ENCODE data around the gene POLR2I.
"Not testable (repeated sequence)": the region's sequence is repeated elsewhere in the genome, so short reads cannot be mapped to it uniquely, and the experiment has no call there.

Gene POLR2I

GRCh38 chr19:36114721-36115452 lies at the start of gene POLR2I:
POLR2I (minus strand) TSS chr19:36114875; CDS start chr19:36114856, 19 bp downstream.
- DNase-seq (ENCODE audit: low read depth), result peak; percentile 96

- no peak for DNase-seq (ENCODE audit: low read depth)
Measured at GRCh38 chr19:36163813-36164212, 49.1 kb upstream of the POLR2I start.

- DNase-seq (ENCODE audit: low read depth), result no peak
Measured at GRCh38 chr19:36160821-36161596, 46.3 kb upstream of the POLR2I start.

- no peak for DNase-seq (ENCODE audit: low read depth)
Measured at GRCh38 chr19:36153126-36153525, 38.5 kb upstream of the POLR2I start.

- no peak for DNase-seq (ENCODE audit: low read depth)
Measured at GRCh38 chr19:36152352-36153091, 37.8 kb upstream of the POLR2I start, which contains the start of gene COX7A1. COX7A1 (minus strand) TSS chr19:36152447; CDS start chr19:36152407, 40 bp downstream.

GRCh38 chr19:36152019-36152351 lies 37.3 kb upstream of the POLR2I start:
- DNase-seq (ENCODE audit: low read depth), result no peak

GRCh38 chr19:36151144-36152018 lies 36.7 kb upstream of the POLR2I start:
- no peak for DNase-seq (ENCODE audit: low read depth)

GRCh38 chr19:36150586-36150985 lies 35.9 kb upstream of the POLR2I start:
- no peak for DNase-seq (ENCODE audit: low read depth)

- DNase-seq (ENCODE audit: low read depth), result no peak
Measured at GRCh38 chr19:36149673-36150406, 35.2 kb upstream of the POLR2I start.

- DNase-seq (ENCODE audit: low read depth), result no peak
Measured at GRCh38 chr19:36144624-36145023, 29.9 kb upstream of the POLR2I start.

- DNase-seq (ENCODE audit: low read depth), result no peak
Measured at GRCh38 chr19:36142496-36142895, 27.8 kb upstream of the POLR2I start.

GRCh38 chr19:36142046-36142445 lies 27.4 kb upstream of the POLR2I start:
- no peak for DNase-seq (ENCODE audit: low read depth)

- DNase-seq (ENCODE audit: low read depth), result peak; percentile 86
Measured at GRCh38 chr19:36141039-36141927, 26.6 kb upstream of the POLR2I start.

- DNase-seq (ENCODE audit: low read depth), result peak; percentile 19
Measured at GRCh38 chr19:36140304-36141038, 25.8 kb upstream of the POLR2I start.

GRCh38 chr19:36139473-36140303 lies 25.0 kb upstream of the POLR2I start, which contains the start of gene CAPNS1:
CAPNS1 (plus strand) TSS chr19:36140066; CDS start chr19:36141012, 946 bp downstream.
- peak; percentile 87 for DNase-seq (ENCODE audit: low read depth)

GRCh38 chr19:36139120-36139472 lies 24.4 kb upstream of the POLR2I start:
- no peak for DNase-seq (ENCODE audit: low read depth)

GRCh38 chr19:36136964-36137686 lies 22.4 kb upstream of the POLR2I start:
- DNase-seq (ENCODE audit: low read depth), result no peak

- not testable (repeated sequence) for DNase-seq (ENCODE audit: low read depth)
Measured at GRCh38 chr19:36134867-36135266, 20.2 kb upstream of the POLR2I start.
